ENCODE results near the gene NDST3. TPM values are rescaled to one million over a fixed set of nuclear protein-coding genes. Genes with fewer than 3 reads are reported as not detected.

NDST3 gene
- total RNA-seq, 2 donors from 2014 or later = not detected

DNA sequence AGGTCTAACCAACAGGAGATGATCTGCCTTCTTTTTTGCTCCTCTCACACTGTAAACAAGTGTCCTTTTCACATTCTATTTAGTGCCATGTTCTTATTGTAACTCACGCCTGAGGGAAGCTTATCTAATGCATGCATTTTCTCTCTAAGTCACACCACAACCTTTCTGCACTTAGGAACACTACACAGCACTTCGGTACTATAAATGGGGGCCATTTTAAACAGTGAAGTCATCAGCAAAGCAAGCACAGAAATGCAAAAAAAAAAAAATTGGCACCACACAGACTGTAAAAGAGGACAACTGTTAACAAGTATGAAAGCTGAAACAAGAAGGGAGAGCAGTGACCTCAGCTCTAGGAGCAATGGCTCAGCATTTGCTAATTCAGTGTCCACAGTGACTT is 273.4 kb downstream of the NDST3 start:
- Mint-ChIP-seq H3K9me3 (no peaks in the 10 kb centered on the region), H3K27ac (no peak overlapping the region), H3K36me3 (no peaks in the 10 kb centered on the region)
- ATAC-seq (no peak), DNase-seq (ENCODE audit: low spot score in 2 of 2) (no peak)
